BLaER1 treated with 17β-estradiol and CSF1 and Interleukin-3, amounts not matched to agents 10 nM and 100 nM (cell line): Measurements from ENCODE around the gene SPAG16.
A peak's percentile ranks its signal among the peaks of the same experiment; 100 is the strongest.

Source experiments
- H3K27ac ChIP-seq, 11 experiments: shearing (Covaris generic); formaldehyde crosslinking; 2 replicates each; pipeline ENCODE4 v1.8.1; 2022
- H3K27me3 ChIP-seq, 11 experiments: shearing (Covaris generic); formaldehyde crosslinking; 2 replicates each; pipeline ENCODE4 v1.8.1; 2022
- H3K36me3 ChIP-seq, 11 experiments: shearing (Covaris generic); formaldehyde crosslinking; 2 replicates each; pipeline ENCODE4 v1.8.1; 2022
- H3K4me1 ChIP-seq, 10 experiments: shearing (Covaris generic); formaldehyde crosslinking; 2 replicates each; pipeline ENCODE4 v1.8.1; 2022
- H3K4me2 ChIP-seq, 11 experiments: shearing (Covaris generic); formaldehyde crosslinking; 2 replicates each; pipeline ENCODE4 v1.8.1; 2022
- H3K4me3 ChIP-seq, 10 experiments: shearing (Covaris generic); formaldehyde crosslinking; 2 replicates each; pipeline ENCODE4 v1.8.1; 2022
- H3K9ac ChIP-seq, 11 experiments: shearing (Covaris generic); formaldehyde crosslinking; 2 replicates each; pipeline ENCODE4 v1.8.1; 2022
- H3K9me3 ChIP-seq, 11 experiments: shearing (Covaris generic); formaldehyde crosslinking; replicated peaks in 1 of 11; 2 replicates each; pipeline ENCODE4 v1.8.1; 2022
- H4K20me1 ChIP-seq, 11 experiments: shearing (Covaris generic); formaldehyde crosslinking; 2 replicates each; pipeline ENCODE4 v1.8.1; 2022
- Cebpa-rat ChIP-seq, 11 experiments: shearing (Covaris generic); IDR thresholded peaks; 2 replicates each; pipeline ENCODE4 v1.8.1; 2022

Gene SPAG16

DNA sequence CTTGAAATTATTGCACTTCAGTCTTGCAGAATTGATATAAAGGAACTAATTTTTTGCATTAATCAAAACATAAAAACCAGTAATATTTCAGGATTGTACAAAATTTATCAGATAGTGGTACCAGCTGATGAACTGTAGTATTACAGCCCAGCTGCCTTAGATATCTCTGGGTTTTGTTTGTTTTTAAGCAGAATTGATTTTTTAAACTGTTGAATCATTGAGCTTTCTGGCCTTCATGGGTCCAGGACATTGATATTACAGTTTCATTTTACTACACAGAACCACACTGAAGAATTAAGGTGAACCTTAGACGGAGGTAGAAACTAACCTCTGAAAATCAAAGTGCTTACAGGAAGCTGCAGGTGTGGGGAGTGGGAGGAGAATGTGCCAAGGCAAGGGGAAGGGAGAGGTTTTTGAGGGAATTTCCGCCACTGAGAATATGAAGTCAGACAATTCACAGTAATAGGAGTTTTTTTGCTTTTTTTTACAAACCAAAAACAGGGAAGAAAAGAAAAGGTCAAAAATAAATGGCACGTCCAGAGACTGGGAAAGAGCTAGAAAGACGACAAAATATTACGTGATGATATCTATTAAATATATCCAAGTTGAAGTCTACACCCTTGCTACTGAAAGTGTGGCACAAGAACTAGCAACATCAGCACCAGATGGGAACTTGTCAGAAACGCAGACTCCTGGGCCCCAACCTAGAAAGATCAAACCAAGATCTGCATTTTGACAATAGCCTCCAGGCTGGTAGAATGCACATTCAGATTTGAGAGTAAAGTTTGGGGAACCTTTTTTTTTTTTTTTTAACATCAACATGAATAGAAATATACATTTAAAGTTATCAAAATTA is 40.8 kb upstream of the SPAG16 start:
- TF ChIP-seq Cebpa-rat (IDR thresholded peaks at IDR 0.05): no peak
- Histone ChIP-seq H3K27ac (no peak overlapping the region), H3K36me3 (no peaks in the 10 kb centered on the region), H3K9ac (no peak overlapping the region), H3K4me3 (no peak overlapping the region), H4K20me1 (no peaks in the 10 kb centered on the region), H3K4me1 (no peaks in the 10 kb centered on the region), H3K9me3 (no peaks in the 10 kb centered on the region), H3K27me3 (no peaks in the 10 kb centered on the region), H3K4me2 (no peak overlapping the region)

DNA sequence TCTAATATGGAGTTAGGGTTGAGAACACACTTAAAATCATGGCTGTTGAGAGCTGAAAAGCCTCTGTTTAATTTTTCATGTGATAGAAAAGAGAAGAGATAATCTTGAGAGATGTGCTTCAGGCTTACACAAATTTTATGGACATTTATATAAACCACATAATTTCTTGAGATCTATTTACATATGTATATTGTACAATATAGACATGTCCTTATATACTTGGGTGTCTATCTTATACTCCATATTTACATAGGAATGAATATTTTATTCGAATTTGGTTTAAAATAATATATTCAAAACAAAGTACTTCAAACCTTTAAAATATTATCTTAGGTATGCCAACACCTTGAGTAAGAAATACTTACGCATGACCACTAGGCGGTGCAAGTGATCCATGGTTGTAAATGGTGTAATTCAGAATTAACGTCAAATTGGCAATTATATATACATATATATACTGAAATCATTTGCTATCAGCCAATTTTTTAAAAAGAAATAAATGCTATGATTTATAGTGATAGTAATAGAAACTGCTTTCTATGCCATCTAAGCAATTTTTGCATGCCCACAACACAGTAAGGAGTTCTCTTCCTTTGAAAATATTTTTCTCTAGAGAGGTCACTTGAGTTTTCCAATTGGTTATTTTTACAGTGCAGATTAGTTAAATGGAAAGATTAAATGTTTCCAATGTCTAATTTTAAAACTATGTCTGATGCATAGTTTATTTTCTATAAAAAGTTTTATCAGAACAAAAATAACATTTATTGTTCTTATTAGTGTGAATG is 37.6 kb upstream of the SPAG16 start:
- Histone ChIP-seq H3K9ac (no peak overlapping the region), H3K4me3 (no peak overlapping the region), H3K27ac (no peak overlapping the region), H3K9me3 (no peaks in the 10 kb centered on the region), H3K4me1 (peaks cover 0 to 10% (median 0%) of the 10 kb centered on the region in 10 experiments; a peak in 2 of 20 replicates), H3K36me3 (no peaks in the 10 kb centered on the region), H3K4me2 (no peak overlapping the region), H4K20me1 (no peaks in the 10 kb centered on the region), H3K27me3 (no peaks in the 10 kb centered on the region)
- no peak for TF ChIP-seq Cebpa-rat (IDR thresholded peaks at IDR 0.05)

DNA sequence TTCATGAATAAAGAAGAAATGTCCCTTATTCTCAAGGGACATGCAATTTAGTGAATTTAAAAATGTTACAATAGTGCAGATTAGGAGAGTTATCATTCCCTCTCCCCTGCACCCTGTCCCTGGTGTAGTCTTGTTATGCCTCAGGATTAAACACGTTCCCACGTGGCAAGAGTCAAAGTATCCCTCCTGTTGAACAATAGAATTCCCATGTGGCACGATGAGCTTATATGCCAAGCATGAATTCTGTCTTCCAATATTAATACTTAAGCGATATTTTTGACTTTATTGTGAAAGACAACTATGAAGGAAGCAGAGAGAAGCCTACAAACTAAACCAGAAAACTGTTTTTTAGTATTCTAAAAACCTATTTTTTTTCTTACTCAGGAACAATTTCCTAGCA is 36.7 kb upstream of the SPAG16 start:
- no peak overlapping the region for H3K9ac ChIP-seq
- H3K4me3 ChIP-seq: no peak overlapping the region
- peaks cover 0 to 10% (median 0%) of the 10 kb centered on the region in 10 experiments; a peak in 2 of 20 replicates for H3K4me1 ChIP-seq
- H3K27me3 ChIP-seq: no peaks in the 10 kb centered on the region
- no peak for TF ChIP-seq Cebpa-rat (IDR thresholded peaks at IDR 0.05)
- H3K36me3 ChIP-seq: no peaks in the 10 kb centered on the region
- H4K20me1 ChIP-seq: no peaks in the 10 kb centered on the region
- no peaks in the 10 kb centered on the region for H3K9me3 ChIP-seq
- no peak overlapping the region for H3K27ac ChIP-seq
- no peak overlapping the region for H3K4me2 ChIP-seq

DNA sequence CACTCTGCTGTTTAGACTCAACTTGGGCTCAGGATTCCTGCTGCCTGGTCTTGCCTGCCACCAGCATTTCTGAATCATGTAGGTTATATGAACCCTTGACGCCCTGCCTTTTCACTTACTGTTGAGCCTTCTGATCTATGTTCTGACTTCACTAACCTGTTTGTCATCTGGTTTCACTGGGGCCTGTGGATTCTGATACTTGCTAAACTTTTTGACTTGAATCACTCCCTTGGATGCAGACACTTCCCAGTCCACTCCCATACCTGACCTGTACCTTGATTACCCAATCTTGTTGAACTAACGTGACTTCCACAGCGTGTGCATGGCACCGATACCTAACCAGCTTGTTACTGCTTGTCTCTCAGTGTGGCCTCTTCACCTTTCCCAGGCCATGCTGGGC is 35.6 kb upstream of the SPAG16 start:
- Histone ChIP-seq H3K9me3 (no peaks in the 10 kb centered on the region), H3K36me3 (no peaks in the 10 kb centered on the region), H3K9ac (no peak overlapping the region), H3K27me3 (no peaks in the 10 kb centered on the region), H4K20me1 (no peaks in the 10 kb centered on the region), H3K4me2 (no peak overlapping the region), H3K4me3 (no peak overlapping the region), H3K27ac (peak overlapping the region in 2 of 11 experiments; percentile 23 to 64; a peak in 2 of 22 replicates), H3K4me1 (peaks cover 0 to 10% (median 0%) of the 10 kb centered on the region in 10 experiments; a peak in 2 of 20 replicates)
- no peak for TF ChIP-seq Cebpa-rat (IDR thresholded peaks at IDR 0.05)

DNA sequence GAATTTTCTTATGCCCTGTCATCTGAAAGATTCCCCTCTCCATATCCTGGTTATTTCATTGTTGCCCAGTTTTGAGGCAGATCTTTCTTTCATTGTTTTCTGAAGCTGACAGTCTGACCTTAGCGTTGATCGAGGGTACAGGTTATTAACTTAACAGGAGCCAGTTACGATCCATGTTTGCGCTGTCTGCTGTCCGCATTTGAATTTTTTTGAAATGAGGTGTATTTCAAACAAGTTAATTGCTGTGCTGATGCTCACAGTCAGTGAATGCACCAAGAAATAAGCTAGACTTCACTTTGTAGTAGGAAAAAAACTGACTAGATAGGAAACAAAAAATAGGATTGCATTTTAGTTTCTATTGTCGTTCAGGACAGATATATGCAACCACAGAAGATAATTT is 34.8 kb upstream of the SPAG16 start:
- Histone ChIP-seq H3K27ac (peak overlapping the region in 2 of 11 experiments; percentile 23 to 64; a peak in 2 of 22 replicates), H3K9me3 (no peaks in the 10 kb centered on the region), H4K20me1 (no peaks in the 10 kb centered on the region), H3K36me3 (no peaks in the 10 kb centered on the region), H3K4me2 (0 out of 22 replicates have a peak overlapping the region, but pooled peaks of 1 of the 11 experiments have one; percentile 7), H3K27me3 (no peaks in the 10 kb centered on the region), H3K4me1 (peaks cover 0 to 10% (median 0%) of the 10 kb centered on the region in 10 experiments; a peak in 2 of 20 replicates), H3K9ac (no peak overlapping the region), H3K4me3 (no peak overlapping the region)
- no peak for TF ChIP-seq Cebpa-rat (IDR thresholded peaks at IDR 0.05)

DNA sequence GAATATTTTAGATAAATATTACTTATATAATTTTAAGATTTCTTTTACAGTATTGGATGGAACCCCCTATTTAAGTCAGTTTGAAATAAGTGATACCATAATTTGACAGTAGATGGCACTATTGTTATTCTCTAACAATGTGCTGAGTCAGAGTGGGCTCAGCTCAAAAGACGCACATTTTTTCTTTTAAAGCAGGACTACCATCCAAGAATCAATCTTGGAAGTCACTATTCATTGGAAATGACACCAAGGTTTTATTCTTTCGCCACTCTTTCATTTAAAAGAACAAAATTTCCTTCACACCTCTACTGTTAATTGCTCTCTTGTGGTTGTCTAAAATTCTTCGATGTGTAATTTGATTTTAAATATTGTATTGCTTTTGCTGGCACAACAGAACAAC is 32.6 kb upstream of the SPAG16 start:
- TF ChIP-seq Cebpa-rat (IDR thresholded peaks at IDR 0.05): no peak
- H3K9me3 ChIP-seq: no peaks in the 10 kb centered on the region
- no peak overlapping the region for H3K4me3 ChIP-seq
- no peaks in the 10 kb centered on the region for H4K20me1 ChIP-seq
- H3K9ac ChIP-seq: no peak overlapping the region; a peak in 1 of 22 replicates
- peak overlapping the region in 2 of 11 experiments; percentile 40 to 42; a peak in 2 of 22 replicates for H3K4me2 ChIP-seq
- H3K4me1 ChIP-seq: peaks cover 0 to 10% (median 0%) of the 10 kb centered on the region in 10 experiments; a peak in 2 of 20 replicates
- H3K27ac ChIP-seq: peak overlapping the region in 5 of 11 experiments; percentile 21 to 65 (median 64); a peak in 7 of 22 replicates
- H3K36me3 ChIP-seq: no peaks in the 10 kb centered on the region
- no peaks in the 10 kb centered on the region for H3K27me3 ChIP-seq

DNA sequence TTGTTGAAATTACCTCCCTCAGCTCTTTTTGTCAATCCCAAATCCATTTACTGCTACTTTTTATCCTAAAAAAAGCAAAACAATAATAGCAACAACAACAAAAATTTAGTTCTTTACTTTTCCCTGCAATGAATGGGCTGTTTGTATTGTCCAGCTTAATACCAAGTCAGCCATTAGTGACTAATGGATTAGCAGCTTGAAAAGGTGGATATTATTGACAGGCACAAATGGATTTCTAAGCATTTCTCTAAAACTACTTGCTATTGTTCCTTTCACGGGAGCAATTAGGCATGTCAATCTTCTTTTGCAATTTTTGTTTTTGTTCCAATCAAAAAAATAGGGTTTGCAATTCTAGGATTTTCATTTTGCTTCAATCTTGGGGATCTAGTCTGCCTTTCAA is 32.1 kb upstream of the SPAG16 start:
- no peak overlapping the region for H3K4me2 ChIP-seq
- no peak overlapping the region for H3K9ac ChIP-seq
- H3K36me3 ChIP-seq: no peaks in the 10 kb centered on the region
- H3K4me1 ChIP-seq: peaks cover 0 to 10% (median 0%) of the 10 kb centered on the region in 10 experiments; a peak in 2 of 20 replicates
- H3K27ac ChIP-seq: peak overlapping the region in 5 of 11 experiments; percentile 21 to 65 (median 64); a peak in 6 of 22 replicates
- no peaks in the 10 kb centered on the region for H3K9me3 ChIP-seq
- H3K27me3 ChIP-seq: no peaks in the 10 kb centered on the region
- no peaks in the 10 kb centered on the region for H4K20me1 ChIP-seq
- no peak overlapping the region for H3K4me3 ChIP-seq
- no peak for TF ChIP-seq Cebpa-rat (IDR thresholded peaks at IDR 0.05)

DNA sequence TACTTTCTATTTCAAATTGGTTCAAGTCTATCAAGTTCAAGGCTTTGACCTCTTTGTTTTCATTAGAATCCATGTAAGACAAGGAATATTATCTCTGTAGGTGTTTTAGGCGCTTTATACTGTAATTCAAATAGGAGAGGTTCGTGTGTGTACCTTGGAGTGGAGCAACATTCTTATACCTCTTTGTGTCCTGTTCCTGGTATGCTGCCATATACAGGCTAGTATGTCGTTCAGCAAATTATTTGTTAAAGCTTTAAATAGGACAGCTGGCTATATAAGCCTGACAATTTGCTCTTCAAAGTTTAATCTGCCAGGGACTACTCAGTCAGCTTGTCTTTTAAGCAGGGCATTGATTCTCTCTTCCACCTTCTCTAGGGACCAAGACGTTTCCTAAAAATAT is 31.1 kb upstream of the SPAG16 start:
- TF ChIP-seq Cebpa-rat (IDR thresholded peaks at IDR 0.05): no peak

DNA sequence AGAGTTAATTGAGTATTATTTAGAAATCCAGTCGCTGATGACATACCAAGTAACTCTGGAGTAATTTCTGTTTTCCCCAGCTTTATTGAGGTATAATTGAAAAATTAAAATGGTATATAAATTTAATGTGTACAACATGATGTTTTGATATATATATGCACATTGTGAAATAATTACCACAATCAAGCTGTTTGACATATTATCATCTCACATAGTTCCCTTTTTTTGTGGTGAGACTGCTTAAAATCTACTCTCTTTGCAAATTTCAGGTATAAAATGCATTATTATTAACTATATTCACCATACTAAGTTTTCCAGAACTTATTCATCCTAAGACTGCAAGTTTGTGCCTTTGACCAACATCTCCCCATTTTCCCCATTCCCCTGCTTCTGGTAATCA is 25.0 kb upstream of the SPAG16 start:
- Histone ChIP-seq H3K4me1 (peaks cover 0 to 10% (median 0%) of the 10 kb centered on the region in 10 experiments; a peak in 3 of 20 replicates), H3K9me3 (no peaks in the 10 kb centered on the region), H3K27ac (no peak overlapping the region), H3K36me3 (no peaks in the 10 kb centered on the region), H3K4me3 (no peak overlapping the region), H3K27me3 (no peaks in the 10 kb centered on the region), H3K4me2 (peak overlapping the region in 2 of 11 experiments; percentile 3 to 31; a peak in 1 of 22 replicates), H4K20me1 (no peaks in the 10 kb centered on the region), H3K9ac (no peak overlapping the region)
- no peak for TF ChIP-seq Cebpa-rat (IDR thresholded peaks at IDR 0.05)

More for the DNA sequence above, 31.1 kb upstream of the SPAG16 start:
- Histone ChIP-seq H3K27ac (peak overlapping the region in 1 of 11 experiments; percentile 14; a peak in 2 of 22 replicates), H3K36me3 (no peaks in the 10 kb centered on the region), H3K4me2 (no peak overlapping the region), H3K4me1 (peaks cover 0 to 10% (median 0%) of the 10 kb centered on the region in 10 experiments; a peak in 2 of 20 replicates), H3K4me3 (no peak overlapping the region), H3K9ac (no peak overlapping the region), H3K27me3 (no peaks in the 10 kb centered on the region), H4K20me1 (no peaks in the 10 kb centered on the region), H3K9me3 (no peaks in the 10 kb centered on the region)
